Spleen (tissue), 11 donors: ENCODE data around the gene GSTA2. TPM values are rescaled to one million over a fixed set of nuclear protein-coding genes. Genes with fewer than 3 reads are reported as not detected.
"Not testable (repeated sequence)": the region's sequence is repeated elsewhere in the genome, so short reads cannot be mapped to it uniquely, and the experiment has no call there.

Experiments used
- DNase-seq: peaks from one replicate; pipeline ENCODE4 v3.0.0-alpha.2; 2020
- H3K27ac ChIP-seq, 8 donors: fragments of 200-600 bp; sonication (generic) in 7 of 8; 1 replicate in 4 of 8; 2 replicates in 4 of 8; pipeline versions ENCODE4 v1.5.0 to v1.8.0; 2016 to 2021; ENCODE audit warnings: inconsistent platforms in 4 of 8, mild to moderate bottlenecking in 4 of 8, moderate library complexity in 1 of 8
- H3K27me3 ChIP-seq, 7 donors: fragments of 200-600 bp; sonication (generic) in 6 of 7; replicated peaks in 1 of 7; 1 replicate in 4 of 7; 2 replicates in 3 of 7; pipeline versions ENCODE4 v1.5.0 to v1.8.0; 2016 to 2021; ENCODE audit warnings: inconsistent platforms in 3 of 7, mild to moderate bottlenecking in 1 of 7
- H3K36me3 ChIP-seq, 6 donors: fragments of 200-600 bp; sonication (generic) in 5 of 6; 1 replicate in 4 of 6; 2 replicates in 2 of 6; pipeline versions ENCODE4 v1.5.0 to v1.8.0; 2016 to 2021; ENCODE audit warnings: inconsistent platforms in 2 of 6
- H3K4me1 ChIP-seq, 6 donors: fragments of 200-600 bp; sonication (generic) in 5 of 6; 1 replicate in 3 of 6; 2 replicates in 3 of 6; pipeline versions ENCODE4 v1.5.0 to v1.8.0; 2016 to 2021; ENCODE audit warnings: inconsistent platforms in 3 of 6
- H3K4me3 ChIP-seq, 8 donors: fragments of 200-600 bp; sonication (generic) in 7 of 8; 1 replicate in 4 of 8; 2 replicates in 4 of 8; pipeline versions ENCODE4 v1.5.0 to v1.8.0; 2016 to 2021; ENCODE audit warnings: inconsistent platforms in 4 of 8, mild to moderate bottlenecking in 4 of 8, moderate library complexity in 2 of 8
- H3K9me3 ChIP-seq, 8 donors: fragments of 200-600 bp; sonication (generic) in 7 of 8; 1 replicate in 4 of 8; 2 replicates in 4 of 8; pipeline versions ENCODE4 v1.5.0 to v1.8.0; 2016 to 2021; ENCODE audit warnings: inconsistent platforms in 4 of 8
- POLR2A ChIP-seq, 3 donors: fragments of 450-650 bp; IDR thresholded peaks; one replicate each; pipeline ENCODE4 v1.5.1; 2017; ENCODE audit warnings: antibody characterized with exemption in 3 of 3, mild to moderate bottlenecking in 1 of 3
- POLR2AphosphoS5 ChIP-seq, 3 donors: sonication (generic); formaldehyde crosslinking; IDR thresholded peaks; one replicate each; pipeline ENCODE4 v1.5.1; 2017; ENCODE audit warnings: antibody characterized with exemption in 3 of 3
- WGBS, 5 donors: extraction: QIAGEN DNeasy Blood & Tissue Kit in 3 of 5; methylation state at CpG; one replicate each; pipeline versions ENCODE4 v1.1.5 to v1.1.7; 2013 to 2018; 5-methylcytosine and 5-hydroxymethylcytosine counted together
- intact Hi-C: fragments of 100-400 bp; cut with DNase I; formaldehyde crosslinking; loops from one replicate; pipeline ENCODE4 v1.15.0; 2023; ENCODE audit warnings: low total_unique reads
- polyA plus RNA-seq, 3 donors: library from polyadenylated mRNA; stranded (reverse); fragments of 200-250 nt; gene quantifications; one replicate each; pipeline ENCODE4 v1.2.1, GENCODE V29; 2013
- total RNA-seq, 7 donors: library from RNA; depleted of rRNA in 3 of 7; stranded (reverse); fragments of >200 nt in 3 of 7; fragmentation: NEBNext Ultra II Directional in 4 of 7; extraction: Animal tissue kit (Norgen Biotek cat#: 25700) in 4 of 7; gene quantifications; one replicate each; pipeline versions ENCODE4 v1.1.0 to v1.2.1, GENCODE V29; 2016 to 2021
- TF ChIP-seq, protein P1 (sequence below), 11 experiments: fragments of 200-600 bp in 7 of 11; fragments of 450-650 bp in 4 of 11; sonication (generic) in 4 of 11; IDR thresholded peaks in 8 of 11; conservative IDR thresholded peaks in 3 of 11; 1 replicate in 7 of 11; 2 replicates in 4 of 11; pipeline versions ENCODE4 v1.4.0 to v1.8.0; 2016 to 2021; ENCODE audit warnings: antibody characterized with exemption in 11 of 11, inconsistent platforms in 4 of 11, mild to moderate bottlenecking in 1 of 11
- donor health status: healthy with polysubstance abuse.
- donor health status: DM: no; HTN: no; CAD: no; lungs with moderate emphysema.
- donor health status: DM: no; HTN: no; CAD: no.
- donor health status: Bipolar disorder and iron deficiency.
- donor health status: healthy.
- donor health status: DM: no; HTN: no; CAD: no.
- donor health status: DM: yes; HTN: yes; CAD: no.

The GSTA2 gene
- total and polyA plus RNA-seq, 10 donors, result not detected

DNA sequence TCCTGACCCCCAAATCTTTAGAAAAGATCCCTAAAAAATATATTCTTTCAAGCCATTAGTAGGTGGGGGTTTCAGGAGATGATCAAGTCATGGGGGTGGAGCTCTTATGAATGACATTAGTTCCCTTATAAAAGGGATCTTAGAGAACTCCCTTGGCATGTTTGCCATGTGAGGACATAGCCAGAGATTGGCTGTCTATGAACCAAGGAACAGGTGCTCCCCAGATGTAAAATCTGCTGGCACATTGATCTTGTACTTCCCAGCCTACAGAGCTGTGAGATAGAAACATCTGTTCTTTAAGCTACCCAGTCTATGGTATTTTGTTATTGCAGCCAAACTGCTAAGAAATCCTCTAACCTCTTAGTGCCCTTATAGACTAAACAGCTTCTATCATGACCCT is 4.4 kb upstream of the GSTA2 start:
- intact Hi-C loops, DNase-seq, H3K27me3 ChIP-seq, H3K4me1 ChIP-seq, H3K4me3 ChIP-seq, H3K36me3 ChIP-seq, H3K27ac ChIP-seq, H3K9me3 ChIP-seq: not testable (repeated sequence)

- H3K4me1 ChIP-seq, H3K27me3 ChIP-seq, H3K4me3 ChIP-seq, H3K9me3 ChIP-seq, H3K27ac ChIP-seq, H3K36me3 ChIP-seq, intact Hi-C loops, DNase-seq: not testable (repeated sequence)
- WGBS, 5 donors, result 70 to 82% (median 78%) methylated on average over 4 to 7 of the region's 7 CpGs
Measured at GRCh38 chr6:52761673-52762491, 1.4 kb downstream of the GSTA2 start.

- Histone ChIP-seq H3K27ac (no peak overlapping the region), H3K4me3 (no peak overlapping the region), H3K27me3 (no peaks in the 10 kb centered on the region), H3K9me3 (no peaks in the 10 kb centered on the region), H3K4me1 (no peaks in the 10 kb centered on the region), H3K36me3 (no peaks in the 10 kb centered on the region)
- no peak for DNase-seq
- intact Hi-C loops, result no loop called here
- 51 to 68% (median 65%) methylated on average over 6 of the region's 6 CpGs for WGBS, 5 donors
- TF ChIP-seq POLR2AphosphoS5 (IDR thresholded peaks at IDR 0.05), result no peak
- TF ChIP-seq, protein P1, sequence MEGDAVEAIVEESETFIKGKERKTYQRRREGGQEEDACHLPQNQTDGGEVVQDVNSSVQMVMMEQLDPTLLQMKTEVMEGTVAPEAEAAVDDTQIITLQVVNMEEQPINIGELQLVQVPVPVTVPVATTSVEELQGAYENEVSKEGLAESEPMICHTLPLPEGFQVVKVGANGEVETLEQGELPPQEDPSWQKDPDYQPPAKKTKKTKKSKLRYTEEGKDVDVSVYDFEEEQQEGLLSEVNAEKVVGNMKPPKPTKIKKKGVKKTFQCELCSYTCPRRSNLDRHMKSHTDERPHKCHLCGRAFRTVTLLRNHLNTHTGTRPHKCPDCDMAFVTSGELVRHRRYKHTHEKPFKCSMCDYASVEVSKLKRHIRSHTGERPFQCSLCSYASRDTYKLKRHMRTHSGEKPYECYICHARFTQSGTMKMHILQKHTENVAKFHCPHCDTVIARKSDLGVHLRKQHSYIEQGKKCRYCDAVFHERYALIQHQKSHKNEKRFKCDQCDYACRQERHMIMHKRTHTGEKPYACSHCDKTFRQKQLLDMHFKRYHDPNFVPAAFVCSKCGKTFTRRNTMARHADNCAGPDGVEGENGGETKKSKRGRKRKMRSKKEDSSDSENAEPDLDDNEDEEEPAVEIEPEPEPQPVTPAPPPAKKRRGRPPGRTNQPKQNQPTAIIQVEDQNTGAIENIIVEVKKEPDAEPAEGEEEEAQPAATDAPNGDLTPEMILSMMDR (IDR thresholded peaks at IDR 0.05 in 8 of 11, conservative IDR thresholded peaks at IDR 0.05 in 3 of 11), result no peak
- no peak for TF ChIP-seq POLR2A (IDR thresholded peaks at IDR 0.05)
Measured at GRCh38 chr6:52760105-52760765, 3.0 kb downstream of the GSTA2 start.

DNA sequence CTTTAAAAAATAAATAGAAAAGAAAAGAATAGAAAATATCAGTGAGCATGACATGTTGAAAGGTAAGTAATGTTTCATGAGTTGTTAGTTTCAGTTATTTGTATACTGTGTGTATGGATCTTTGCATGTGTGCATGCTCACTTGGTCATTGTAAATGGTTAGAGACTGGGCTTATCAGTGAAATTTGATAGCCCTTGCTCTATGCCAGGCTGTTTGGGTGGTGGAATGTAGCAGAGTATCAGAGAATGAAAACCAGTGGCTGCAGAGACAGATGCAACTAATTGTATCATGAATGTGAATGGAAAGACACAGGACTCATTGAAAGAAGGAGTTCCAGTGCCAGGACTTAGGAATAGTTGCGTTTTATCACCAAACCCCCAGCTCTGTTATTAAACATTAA is 4.2 kb downstream of the GSTA2 start:
- no peak for DNase-seq
- intact Hi-C loops, result no loop called here
- Histone ChIP-seq H3K9me3 (no peaks in the 10 kb centered on the region), H3K4me3 (no peak overlapping the region), H3K36me3 (no peaks in the 10 kb centered on the region), H3K27ac (no peak overlapping the region), H3K27me3 (peaks cover 0 to 5% (median 0%) of the 10 kb centered on the region in 7 donors), H3K4me1 (no peaks in the 10 kb centered on the region)
- TF ChIP-seq, protein P1 (IDR thresholded peaks at IDR 0.05 in 8 of 11, conservative IDR thresholded peaks at IDR 0.05 in 3 of 11), result no peak
- TF ChIP-seq POLR2A (IDR thresholded peaks at IDR 0.05), result no peak
- TF ChIP-seq POLR2AphosphoS5 (IDR thresholded peaks at IDR 0.05), result no peak
- WGBS, 5 donors, result 37 to 97% (median 92%) methylated on average over 1 of the region's 1 CpG

- H3K36me3 ChIP-seq, H3K4me3 ChIP-seq, H3K27me3 ChIP-seq, intact Hi-C loops, H3K4me1 ChIP-seq, DNase-seq, H3K27ac ChIP-seq, H3K9me3 ChIP-seq: not testable (repeated sequence)
- 74 to 90% (median 77%) methylated on average over 7 of the region's 7 CpGs for WGBS, 5 donors
Measured at GRCh38 chr6:52757651-52758338, 5.5 kb downstream of the GSTA2 start.
